ENCODE measurements around the gene DDX20.
"Not testable (repeated sequence)": the region's sequence is repeated elsewhere in the genome, so short reads cannot be mapped to it uniquely, and the experiment has no call there.

Gene DDX20

GRCh38 chr1:111789666-111790316, 34.1 kb downstream of the DDX20 start:
- no peak for DNase-seq (ENCODE audit: low read depth)

GRCh38 chr1:111791776-111792175, 36.1 kb downstream of the DDX20 start:
- no peak for DNase-seq (ENCODE audit: low read depth)

GRCh38 chr1:111792249-111792648, 36.5 kb downstream of the DDX20 start:
- no peak for DNase-seq (ENCODE audit: low read depth)

- DNase-seq (ENCODE audit: low read depth) = no peak
Observed at GRCh38 chr1:111793923-111794322, 38.2 kb downstream of the DDX20 start.

- no peak for DNase-seq (ENCODE audit: low read depth)
Observed at GRCh38 chr1:111795401-111795800, 39.7 kb downstream of the DDX20 start.

- no peak for DNase-seq (ENCODE audit: low read depth)
Observed at GRCh38 chr1:111798580-111798979, 42.9 kb downstream of the DDX20 start.

- DNase-seq (ENCODE audit: low read depth) = not testable (repeated sequence)
Observed at GRCh38 chr1:111799722-111800121, 44.0 kb downstream of the DDX20 start.

- DNase-seq (ENCODE audit: low read depth) = no peak
Observed at GRCh38 chr1:111801071-111801850, 45.6 kb downstream of the DDX20 start.

- DNase-seq (ENCODE audit: low read depth) = no peak
Observed at GRCh38 chr1:111802110-111802509, 46.4 kb downstream of the DDX20 start.

- DNase-seq (ENCODE audit: low read depth) = no peak
Observed at GRCh38 chr1:111802984-111803383, 47.3 kb downstream of the DDX20 start.

GRCh38 chr1:111803951-111804350, 48.2 kb downstream of the DDX20 start:
- no peak for DNase-seq (ENCODE audit: low read depth)

- DNase-seq (ENCODE audit: low read depth) = no peak
Observed at GRCh38 chr1:111804776-111805175, 49.1 kb downstream of the DDX20 start.

GRCh38 chr1:111805251-111805650, 49.5 kb downstream of the DDX20 start:
- no peak for DNase-seq (ENCODE audit: low read depth)

- no peak for DNase-seq (ENCODE audit: low read depth)
Observed at GRCh38 chr1:111811891-111812290, 56.2 kb downstream of the DDX20 start.

- DNase-seq (ENCODE audit: low read depth) = no peak
Observed at GRCh38 chr1:111812306-111812705, 56.6 kb downstream of the DDX20 start.

GRCh38 chr1:111813440-111814304, 58.0 kb downstream of the DDX20 start:
- DNase-seq (ENCODE audit: low read depth) = no peak

- DNase-seq (ENCODE audit: low read depth) = no peak
Observed at GRCh38 chr1:111814305-111814628, 58.6 kb downstream of the DDX20 start.

GRCh38 chr1:111814642-111815041, 58.9 kb downstream of the DDX20 start:
- DNase-seq (ENCODE audit: low read depth) = no peak
